Ovary (tissue), 9 donors: ENCODE measurements around the gene ASB15. TPM values are rescaled to one million over a fixed set of nuclear protein-coding genes. Genes with fewer than 3 reads are reported as not detected.

ENCODE experiments used
- DNase-seq, 5 donors: peaks; one replicate each; pipeline ENCODE4 v3.0.0-alpha.2; 2019 to 2020
- H3K27ac ChIP-seq, 2 donors: fragments of 200-600 bp; one replicate each; pipeline versions ENCODE4 v1.5.1 to v1.8.0; 2019 to 2022
- H3K27me3 ChIP-seq: fragments of 200-600 bp; one replicate; pipeline ENCODE4 v1.8.0; 2022
- H3K36me3 ChIP-seq: fragments of 200-600 bp; sonication (generic); one replicate; pipeline ENCODE4 v1.5.1; 2019
- H3K4me1 ChIP-seq: one replicate; pipeline ENCODE4 v1.8.1; 2013; ENCODE audit warnings: mild to moderate bottlenecking, moderate library complexity; ENCODE audit not compliant: insufficient read depth
- H3K4me3 ChIP-seq: fragments of 200-600 bp; sonication (generic); one replicate; pipeline ENCODE4 v1.5.1; 2017
- H3K9me3 ChIP-seq, 2 donors: fragments of 200-600 bp in 1 of 2; sonication (generic) in 1 of 2; one replicate each; pipeline versions ENCODE4 v1.5.1 to v1.8.1; 2013 to 2019; ENCODE audit warnings: mild to moderate bottlenecking in 1 of 2, moderate library complexity in 1 of 2
- EP300 ChIP-seq: sonication (generic); formaldehyde crosslinking; IDR thresholded peaks from one replicate; pipeline ENCODE4 v1.6.1; 2017; ENCODE audit warnings: antibody characterized with exemption
- POLR2A ChIP-seq: fragments of 450-650 bp; IDR thresholded peaks from one replicate; pipeline ENCODE4 v1.6.1; 2017; ENCODE audit warnings: antibody characterized with exemption, mild to moderate bottlenecking, moderate library complexity
- WGBS, 3 donors: extraction: QIAGEN DNeasy Blood & Tissue Kit in 1 of 3; methylation state at CpG; one replicate each; pipeline versions ENCODE4 v1.1.5 to v1.1.7; 2013 to 2017; 5-methylcytosine and 5-hydroxymethylcytosine counted together
- intact Hi-C, 4 donors: fragments of 100-400 bp; cut with DNase I; formaldehyde crosslinking; loops; one replicate each; pipeline versions ENCODE4 v1.11.0 to v1.15.1; 2022 to 2023
- polyA plus RNA-seq, 2 donors: library from polyadenylated mRNA; stranded (reverse); fragments of 200-250 nt in 1 of 2; fragments of 350-450 nt in 1 of 2; fragmentation: Illumina TruSeq in 1 of 2; extraction: RNeasy Lipid Tissue Mini Kit (QIAGEN cat#74804) in 1 of 2; gene quantifications; one replicate each; pipeline ENCODE4 v1.2.3, GENCODE V29; 2013 to 2014
- total RNA-seq, 7 donors: library from RNA; depleted of rRNA in 2 of 7; stranded (reverse); fragments of >200 nt in 2 of 7; fragmentation: NEBNext Ultra II Directional in 3 of 7; extraction: Animal tissue kit (Norgen Biotek cat#: 25700) in 3 of 7; gene quantifications; one replicate each; pipeline versions ENCODE4 v1.1.0 to v1.2.4, GENCODE V29; 2016 to 2023
- TF ChIP-seq, protein P1 (sequence below), 3 donors: fragments of 450-650 bp in 2 of 3; fragments of 200-600 bp in 1 of 3; IDR thresholded peaks; one replicate each; pipeline versions ENCODE4 v1.5.1 to v1.8.0; 2016 to 2022; ENCODE audit warnings: antibody characterized with exemption in 3 of 3, mild to moderate bottlenecking in 1 of 3
- donor health status: DM: no; HTN: no; CAD: no; lungs with moderate emphysema.
- donor health status: DM: no; HTN: no; CAD: no.
- donor health status: Bipolar disorder and iron deficiency.
- donor health status: DM: yes; HTN: yes; CAD: no.
- donor health status: DM: no; HTN: no; CAD: no.
- donor health status: DM: yes; HTN: yes; CAD: no.

Gene ASB15
- total and polyA plus RNA-seq, 9 donors = not detected

DNA sequence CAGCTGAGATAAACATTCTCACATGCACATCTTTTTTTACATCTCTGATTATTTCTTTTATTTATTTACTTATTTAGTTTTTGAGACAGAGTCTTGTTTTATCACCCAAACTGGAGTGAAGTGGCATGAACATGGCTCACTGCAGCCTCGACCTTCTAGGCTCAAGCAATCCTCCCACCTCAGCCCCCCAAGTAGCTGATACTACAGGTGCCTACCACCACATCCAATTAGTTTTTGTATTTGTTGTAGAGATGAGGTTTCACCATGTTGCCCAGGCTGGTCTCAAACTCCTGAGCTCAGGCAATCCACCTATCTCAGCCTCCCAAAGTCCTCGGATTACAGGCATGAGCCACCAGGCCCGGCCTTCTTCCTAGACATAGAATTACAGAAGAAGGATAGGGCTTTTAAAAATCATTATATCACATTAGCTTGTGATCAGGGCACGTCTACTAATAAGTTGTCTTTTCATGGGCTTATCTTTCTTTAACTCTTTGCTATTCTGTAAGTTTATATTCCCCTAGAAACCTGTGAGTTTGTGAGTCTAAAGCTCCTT lies 5.9 kb downstream of the ASB15 start:
- 87 to 91% (median 91%) methylated on average over 4 of the region's 4 CpGs for WGBS, 3 donors
- intact Hi-C loops = no loop called here

DNA sequence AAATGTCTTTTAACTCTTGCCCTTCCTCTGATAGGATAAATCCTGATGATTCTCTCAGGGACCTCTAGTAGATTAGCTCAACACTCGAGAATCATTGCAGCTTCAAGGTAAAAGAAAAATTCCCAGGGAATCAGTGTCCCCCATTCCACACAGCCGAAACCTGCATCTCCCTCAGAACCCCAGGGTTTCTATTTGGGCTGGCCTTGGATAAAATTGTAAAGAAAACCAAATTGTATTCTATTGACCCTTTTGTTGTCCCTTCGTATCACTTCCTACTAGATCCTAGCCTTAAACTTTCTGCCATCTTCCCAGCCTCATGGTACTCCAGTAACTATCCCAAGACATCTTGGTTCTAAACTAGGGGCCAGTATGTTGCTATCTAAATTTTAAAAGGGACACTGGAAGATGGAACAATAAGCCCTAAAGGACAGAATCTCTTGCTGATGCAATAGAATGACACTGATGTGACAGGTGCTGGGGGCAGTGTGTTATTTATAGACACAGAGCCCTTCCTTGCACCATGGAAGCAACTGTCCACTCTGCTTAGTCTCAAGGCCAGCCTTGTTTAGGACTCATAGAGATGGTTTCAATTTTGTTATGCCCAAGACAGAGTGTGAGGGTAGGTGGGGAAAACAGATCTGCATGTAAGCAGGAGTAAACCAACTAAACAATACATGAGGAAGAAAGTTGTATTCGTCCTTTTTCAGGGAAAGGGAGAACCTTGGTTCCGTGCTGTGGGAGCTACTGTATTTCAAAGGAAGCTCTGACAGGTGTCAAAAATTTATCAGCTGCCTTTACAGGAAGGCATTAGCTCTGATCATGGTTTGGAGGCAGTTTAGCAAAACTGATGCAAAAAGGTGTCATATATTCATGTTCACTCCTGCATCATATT lies 7.6 kb downstream of the ASB15 start:
- DNase-seq = no peak
- 87 to 91% (median 89%) methylated on average over 5 of the region's 5 CpGs for WGBS, 3 donors
- Histone ChIP-seq H3K9me3 (no peaks in the 10 kb centered on the region), H3K4me1 (no peaks in the 10 kb centered on the region), H3K27me3 (no peaks in the 10 kb centered on the region), H3K36me3 (no peaks in the 10 kb centered on the region), H3K27ac (no peak overlapping the region), H3K4me3 (no peak overlapping the region)
- TF ChIP-seq POLR2A (no peak), EP300 (no peak)
- TF ChIP-seq, protein P1, sequence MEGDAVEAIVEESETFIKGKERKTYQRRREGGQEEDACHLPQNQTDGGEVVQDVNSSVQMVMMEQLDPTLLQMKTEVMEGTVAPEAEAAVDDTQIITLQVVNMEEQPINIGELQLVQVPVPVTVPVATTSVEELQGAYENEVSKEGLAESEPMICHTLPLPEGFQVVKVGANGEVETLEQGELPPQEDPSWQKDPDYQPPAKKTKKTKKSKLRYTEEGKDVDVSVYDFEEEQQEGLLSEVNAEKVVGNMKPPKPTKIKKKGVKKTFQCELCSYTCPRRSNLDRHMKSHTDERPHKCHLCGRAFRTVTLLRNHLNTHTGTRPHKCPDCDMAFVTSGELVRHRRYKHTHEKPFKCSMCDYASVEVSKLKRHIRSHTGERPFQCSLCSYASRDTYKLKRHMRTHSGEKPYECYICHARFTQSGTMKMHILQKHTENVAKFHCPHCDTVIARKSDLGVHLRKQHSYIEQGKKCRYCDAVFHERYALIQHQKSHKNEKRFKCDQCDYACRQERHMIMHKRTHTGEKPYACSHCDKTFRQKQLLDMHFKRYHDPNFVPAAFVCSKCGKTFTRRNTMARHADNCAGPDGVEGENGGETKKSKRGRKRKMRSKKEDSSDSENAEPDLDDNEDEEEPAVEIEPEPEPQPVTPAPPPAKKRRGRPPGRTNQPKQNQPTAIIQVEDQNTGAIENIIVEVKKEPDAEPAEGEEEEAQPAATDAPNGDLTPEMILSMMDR (IDR thresholded peaks at IDR 0.05) = no peak
- intact Hi-C loops = no loop called here

More for the DNA sequence above, 5.9 kb downstream of the ASB15 start:
- no peak for TF ChIP-seq EP300
- TF ChIP-seq POLR2A = no peak
- TF ChIP-seq, protein P1 (IDR thresholded peaks at IDR 0.05) = no peak
- no peak for DNase-seq
- no peak overlapping the region for H3K4me3 ChIP-seq
- no peaks in the 10 kb centered on the region for H3K36me3 ChIP-seq
- H3K27ac ChIP-seq = no peak overlapping the region
- no peaks in the 10 kb centered on the region for H3K9me3 ChIP-seq
- H3K4me1 ChIP-seq = no peaks in the 10 kb centered on the region
- H3K27me3 ChIP-seq = no peaks in the 10 kb centered on the region

DNA sequence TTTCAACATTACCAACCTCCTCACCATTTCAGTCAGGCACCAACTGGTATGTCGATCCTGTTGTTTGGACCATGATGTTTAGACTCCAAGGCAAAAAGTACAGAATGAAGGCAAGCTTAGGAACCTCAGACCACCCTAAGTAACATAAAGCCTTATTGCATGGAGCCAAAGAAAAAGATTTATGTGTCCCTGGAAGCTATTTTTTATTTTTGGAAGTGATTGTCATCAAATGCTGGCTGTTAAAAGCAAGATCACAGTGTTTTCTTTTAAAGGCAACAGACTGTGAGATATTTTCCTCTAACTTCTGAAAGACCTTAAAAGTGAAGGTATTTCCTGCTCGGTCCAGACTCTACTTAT lies 8.2 kb downstream of the ASB15 start:
- no peak for DNase-seq
- Histone ChIP-seq H3K27ac (no peak overlapping the region), H3K36me3 (no peaks in the 10 kb centered on the region), H3K9me3 (no peaks in the 10 kb centered on the region), H3K4me3 (no peak overlapping the region), H3K27me3 (no peaks in the 10 kb centered on the region), H3K4me1 (no peaks in the 10 kb centered on the region)
- 79 to 85% (median 80%) methylated on average over 2 of the region's 2 CpGs for WGBS, 3 donors
- TF ChIP-seq POLR2A = no peak
- TF ChIP-seq EP300 = no peak
- TF ChIP-seq, protein P1 (IDR thresholded peaks at IDR 0.05) = no peak
- intact Hi-C loops = no loop called here

DNA sequence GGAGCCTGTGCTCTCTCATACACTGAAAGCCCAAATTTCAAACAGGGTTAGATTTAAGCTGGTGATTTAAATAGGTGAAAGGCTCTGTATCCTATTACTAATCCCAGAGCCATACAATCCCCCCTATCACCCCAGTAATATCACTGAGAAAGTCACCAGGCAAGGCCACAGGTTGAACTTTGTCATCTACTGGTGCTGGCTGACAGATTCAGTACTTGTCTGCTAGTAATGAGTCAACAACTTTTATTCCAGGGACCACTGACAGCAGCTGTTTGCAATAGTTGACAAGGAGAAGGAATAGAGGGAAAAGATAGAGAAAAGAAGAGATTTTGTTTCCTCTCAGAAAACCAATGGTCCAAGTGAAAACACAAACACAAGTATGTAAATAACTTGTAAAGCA lies 10.4 kb downstream of the ASB15 start:
- Histone ChIP-seq H3K27me3 (no peaks in the 10 kb centered on the region), H3K36me3 (no peaks in the 10 kb centered on the region), H3K9me3 (no peaks in the 10 kb centered on the region), H3K4me1 (peaks cover 2% of the 10 kb centered on the region), H3K4me3 (no peak overlapping the region), H3K27ac (no peak overlapping the region)
- TF ChIP-seq, protein P1 (IDR thresholded peaks at IDR 0.05) = no peak
- TF ChIP-seq POLR2A (no peak), EP300 (no peak)
- intact Hi-C loops = no loop called here
- DNase-seq = no peak
